Memory B cell (primary cell): ENCODE results near the gene LRRC66.

Experiments used
- ATAC-seq: fragments of 150-1000 bp; cut with Tn5 transposase; 2 replicates; pipeline ENCODE4 v1.10.0; 2021; ENCODE audit warnings: low read depth, mild to moderate bottlenecking, moderate library complexity
- DNase-seq, 2 donors: peaks; one replicate each; pipeline ENCODE4 v3.0.0; 2022; ENCODE audit warnings: low spot score in 2 of 2
- H3K27ac Mint-ChIP-seq: one replicate; pipeline ENCODE4 v1.8.0; 2022; ENCODE audit warnings: mild to moderate bottlenecking, moderate library complexity, mixed read lengths
- H3K27me3 Mint-ChIP-seq: one replicate; pipeline ENCODE4 v1.8.0; 2022; ENCODE audit warnings: mixed read lengths
- H3K36me3 Mint-ChIP-seq: one replicate; pipeline ENCODE4 v1.8.0; 2022; ENCODE audit warnings: mild to moderate bottlenecking, mixed read lengths
- H3K4me1 Mint-ChIP-seq: one replicate; pipeline ENCODE4 v1.8.0; 2022; ENCODE audit warnings: mixed read lengths
- H3K4me3 Mint-ChIP-seq: one replicate; pipeline ENCODE4 v1.8.0; 2022; ENCODE audit warnings: mild to moderate bottlenecking, moderate library complexity, mixed read lengths
- H3K9me3 Mint-ChIP-seq: one replicate; pipeline ENCODE4 v1.8.0; 2022; ENCODE audit warnings: mixed read lengths

The LRRC66 gene

DNA sequence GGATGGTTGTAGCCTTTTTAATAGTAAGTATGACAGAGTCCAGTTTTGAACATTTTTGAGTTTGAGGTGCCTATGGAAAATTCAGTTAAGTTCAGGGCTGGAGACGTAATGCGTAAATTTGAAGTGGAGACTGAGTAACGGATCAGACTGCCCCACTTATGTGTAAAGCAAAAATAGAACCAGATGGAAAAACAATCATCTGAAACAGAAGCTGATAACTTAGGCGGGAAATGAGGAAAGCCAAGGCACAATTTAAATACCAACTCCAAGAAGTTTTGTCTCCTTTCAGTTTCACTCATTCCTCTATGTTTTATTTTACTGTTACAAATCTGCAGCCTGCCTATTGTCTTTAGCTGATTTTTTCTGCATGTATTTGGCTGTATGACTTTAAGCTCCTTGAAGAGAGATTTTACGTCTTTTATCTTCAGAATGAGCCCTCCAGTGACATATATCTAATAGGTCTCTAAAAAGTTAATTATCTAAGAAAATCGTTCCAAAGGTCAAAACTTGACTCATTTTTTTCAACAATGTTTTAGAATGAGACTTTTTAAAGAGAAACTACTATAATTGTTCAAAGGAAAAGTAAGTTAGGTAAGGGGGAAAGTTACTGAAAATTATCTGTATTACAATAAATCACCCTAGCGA, 16.8 kb upstream of the LRRC66 start:
- H3K4me1 Mint-ChIP-seq: peaks cover 18% of the 10 kb centered on the region
- no peaks in the 10 kb centered on the region for H3K9me3 Mint-ChIP-seq
- peak overlapping the region; percentile 32 for H3K27ac Mint-ChIP-seq
- peaks cover 4% of the 10 kb centered on the region for H3K27me3 Mint-ChIP-seq
- H3K36me3 Mint-ChIP-seq: no peaks in the 10 kb centered on the region
- ATAC-seq (no peak), DNase-seq (no peak)
- H3K4me3 Mint-ChIP-seq: peak overlapping the region; percentile 82

DNA sequence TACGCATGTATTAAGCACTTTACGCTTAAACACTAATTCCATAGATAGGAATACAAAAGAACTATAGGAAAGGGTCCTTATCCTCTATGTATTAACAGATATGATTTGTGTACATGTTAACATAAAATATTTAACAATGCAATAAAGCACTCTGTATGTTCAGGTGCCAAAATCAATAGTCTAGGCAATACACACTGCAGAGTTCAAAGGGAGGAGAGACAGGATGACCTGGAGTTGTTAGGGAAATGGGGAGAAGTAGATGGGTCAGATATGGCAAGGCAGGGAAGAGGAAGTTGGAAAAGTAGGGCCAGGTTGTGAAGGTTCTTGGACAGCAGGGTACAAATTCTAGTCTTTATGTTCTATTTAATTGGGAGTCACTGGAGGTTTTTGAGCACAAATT, 15.0 kb upstream of the LRRC66 start:
- Mint-ChIP-seq H3K27me3 (peaks cover 2% of the 10 kb centered on the region), H3K27ac (no peak overlapping the region), H3K9me3 (no peaks in the 10 kb centered on the region), H3K36me3 (no peaks in the 10 kb centered on the region), H3K4me1 (peaks cover 20% of the 10 kb centered on the region), H3K4me3 (no peak overlapping the region)
- ATAC-seq (no peak), DNase-seq (no peak)

DNA sequence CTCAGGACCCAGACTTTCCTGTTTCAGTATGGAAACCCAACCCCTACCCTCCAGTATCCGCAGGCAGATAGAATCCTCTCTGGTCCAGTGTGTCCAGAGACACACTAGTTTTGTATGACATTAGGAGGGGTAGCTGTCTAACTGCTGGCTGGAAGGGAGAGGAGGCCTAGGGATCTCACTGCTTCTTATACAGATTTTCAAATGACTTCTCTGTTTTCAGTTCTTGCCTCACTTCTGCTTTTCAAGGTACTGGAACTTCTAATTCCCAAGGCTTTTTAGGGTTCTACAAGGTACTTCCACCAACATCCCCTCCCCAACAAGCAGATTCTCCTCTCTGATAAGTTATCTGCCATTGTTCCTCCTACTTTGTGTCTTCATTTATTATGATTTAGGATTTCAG, 11.8 kb upstream of the LRRC66 start:
- Mint-ChIP-seq H3K4me3 (no peak overlapping the region), H3K9me3 (peaks cover 1% of the 10 kb centered on the region), H3K27me3 (no peaks in the 10 kb centered on the region), H3K4me1 (peaks cover 17% of the 10 kb centered on the region), H3K27ac (no peak overlapping the region), H3K36me3 (peaks cover 7% of the 10 kb centered on the region)
- ATAC-seq: no peak
- DNase-seq: no peak

DNA sequence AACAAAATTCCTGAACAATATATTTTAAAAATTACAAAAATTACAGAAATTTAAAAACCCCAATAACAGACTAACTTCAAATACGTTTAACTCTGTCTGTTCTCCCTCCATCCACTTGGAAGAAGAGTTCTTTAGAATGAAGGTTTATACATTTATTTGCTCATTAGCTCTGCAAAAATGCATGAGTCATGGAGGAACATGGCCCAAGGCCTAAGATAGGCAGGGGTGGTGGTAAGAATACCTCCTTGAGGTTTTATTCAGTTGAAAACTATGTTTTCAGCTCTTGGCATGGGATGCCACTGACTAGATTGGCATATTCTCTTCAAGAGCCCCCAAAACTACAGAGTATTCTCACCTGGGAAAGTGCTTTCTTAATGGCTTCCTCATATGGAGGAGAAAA, 8.8 kb upstream of the LRRC66 start:
- DNase-seq: no peak
- no peak overlapping the region for H3K27ac Mint-ChIP-seq
- peaks cover 14% of the 10 kb centered on the region for H3K36me3 Mint-ChIP-seq
- H3K4me1 Mint-ChIP-seq: peaks cover 4% of the 10 kb centered on the region
- H3K9me3 Mint-ChIP-seq: peaks cover 1% of the 10 kb centered on the region
- no peaks in the 10 kb centered on the region for H3K27me3 Mint-ChIP-seq
- H3K4me3 Mint-ChIP-seq: no peak overlapping the region
- no peak for ATAC-seq

DNA sequence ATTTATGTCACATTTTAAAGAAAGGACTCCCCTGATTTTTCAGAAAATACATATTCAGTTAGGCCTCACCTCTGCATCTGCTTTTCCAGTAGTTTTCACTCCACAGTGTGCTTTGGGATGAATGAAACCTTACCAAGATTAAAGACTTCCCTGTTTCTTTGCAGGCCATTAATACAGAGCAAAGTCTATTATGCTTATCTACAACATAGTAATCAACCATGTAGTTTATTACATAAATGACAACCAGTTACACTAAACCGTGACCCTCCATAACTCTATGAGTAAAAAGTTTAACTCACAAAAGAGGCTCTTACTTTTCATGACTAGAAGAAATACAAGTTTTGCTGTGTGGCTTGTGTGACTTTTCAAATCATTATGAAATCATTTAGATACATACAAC, 2.3 kb downstream of the LRRC66 start:
- DNase-seq (no peak), ATAC-seq (no peak)
- H3K9me3 Mint-ChIP-seq: no peaks in the 10 kb centered on the region
- no peaks in the 10 kb centered on the region for H3K27me3 Mint-ChIP-seq
- H3K36me3 Mint-ChIP-seq: no peaks in the 10 kb centered on the region
- H3K4me3 Mint-ChIP-seq: no peak overlapping the region
- no peak overlapping the region for H3K27ac Mint-ChIP-seq
- no peaks in the 10 kb centered on the region for H3K4me1 Mint-ChIP-seq

DNA sequence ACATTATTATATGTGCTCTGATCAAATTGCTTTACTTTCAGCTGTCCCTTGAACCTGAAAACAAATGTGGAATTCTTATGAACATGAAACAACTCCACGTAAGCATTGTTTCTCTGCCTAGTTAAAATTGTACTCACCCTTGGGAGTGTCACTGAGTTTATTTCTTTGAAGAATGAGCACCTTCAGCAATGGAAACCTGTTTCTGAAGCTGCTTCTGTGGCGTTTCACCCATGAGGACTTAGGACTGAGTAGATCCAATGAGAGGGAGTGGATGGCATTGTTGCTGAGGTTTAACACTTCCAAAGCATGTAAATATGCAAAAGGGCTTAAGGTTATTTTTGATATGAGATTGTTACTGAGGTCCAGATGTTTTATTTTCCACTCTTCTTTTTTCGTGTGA, 3.2 kb downstream of the LRRC66 start:
- DNase-seq (no peak), ATAC-seq (no peak)
- no peaks in the 10 kb centered on the region for H3K36me3 Mint-ChIP-seq
- no peaks in the 10 kb centered on the region for H3K9me3 Mint-ChIP-seq
- H3K4me1 Mint-ChIP-seq: no peaks in the 10 kb centered on the region
- no peak overlapping the region for H3K4me3 Mint-ChIP-seq
- no peak overlapping the region for H3K27ac Mint-ChIP-seq
- H3K27me3 Mint-ChIP-seq: no peaks in the 10 kb centered on the region

DNA sequence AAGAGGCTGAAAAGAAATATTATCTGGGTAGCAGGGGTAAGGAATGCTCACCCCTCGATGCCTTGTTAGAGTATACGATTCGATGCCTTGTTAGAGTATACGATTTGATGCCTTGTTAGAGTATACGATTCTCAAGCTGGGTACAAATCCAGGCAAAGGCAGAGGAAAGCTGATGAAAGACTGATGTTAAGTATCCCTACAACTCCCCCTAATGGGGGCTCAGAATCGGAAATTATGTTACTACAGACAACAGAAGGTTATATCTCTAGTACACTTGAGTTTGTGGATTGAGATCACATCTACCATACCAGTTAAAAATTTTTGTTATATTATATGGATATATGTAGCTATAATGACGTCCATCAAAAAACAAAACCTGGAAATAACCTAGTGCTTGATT, 4.8 kb downstream of the LRRC66 start:
- Mint-ChIP-seq H3K27me3 (no peaks in the 10 kb centered on the region), H3K4me1 (no peaks in the 10 kb centered on the region), H3K9me3 (no peaks in the 10 kb centered on the region), H3K36me3 (no peaks in the 10 kb centered on the region), H3K27ac (no peak overlapping the region), H3K4me3 (no peak overlapping the region)
- no peak for DNase-seq
- ATAC-seq: no peak

DNA sequence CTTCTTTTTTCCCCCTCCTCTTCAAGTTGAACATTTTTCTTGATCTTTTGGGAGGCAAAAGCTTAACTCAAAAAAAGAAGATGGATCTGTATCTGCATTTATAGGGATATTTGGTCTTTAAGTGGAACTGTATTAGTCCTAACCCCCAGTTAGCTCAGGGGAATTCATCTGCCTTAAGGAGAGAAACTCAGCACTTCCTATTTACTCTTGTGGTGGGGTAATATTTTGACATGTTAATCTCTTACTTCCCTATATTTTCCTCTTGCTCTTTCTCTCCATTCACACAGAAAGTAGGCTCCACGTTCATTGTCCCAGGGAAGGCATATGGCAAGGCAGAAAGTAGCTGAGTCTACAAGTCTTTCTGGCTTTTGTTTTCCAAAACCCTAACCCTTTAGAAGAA, 5.3 kb downstream of the LRRC66 start:
- ATAC-seq: no peak
- no peak for DNase-seq
- Mint-ChIP-seq H3K9me3 (no peaks in the 10 kb centered on the region), H3K27me3 (no peaks in the 10 kb centered on the region), H3K36me3 (no peaks in the 10 kb centered on the region), H3K27ac (no peak overlapping the region), H3K4me1 (no peaks in the 10 kb centered on the region), H3K4me3 (no peak overlapping the region)

DNA sequence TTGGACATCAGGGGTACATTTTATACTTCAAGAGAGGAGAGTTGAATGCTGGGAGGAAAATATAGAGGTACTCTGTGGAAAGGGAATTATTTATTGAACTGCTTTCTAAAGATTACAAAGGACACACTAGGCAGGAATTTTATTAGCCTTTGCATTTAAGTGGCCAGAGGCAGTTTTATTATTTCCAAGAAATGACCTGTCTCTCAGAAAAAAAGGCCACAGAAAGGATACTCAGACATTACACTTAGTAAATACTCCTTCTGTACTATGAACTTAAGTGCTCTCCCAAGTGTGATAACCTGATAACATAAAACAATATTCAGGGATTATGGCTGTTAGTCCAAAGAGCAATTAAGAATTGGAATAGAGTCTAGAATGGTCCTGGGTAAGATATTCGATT, 7.5 kb downstream of the LRRC66 start:
- Mint-ChIP-seq H3K9me3 (no peaks in the 10 kb centered on the region), H3K4me1 (no peaks in the 10 kb centered on the region), H3K27ac (no peak overlapping the region), H3K27me3 (no peaks in the 10 kb centered on the region), H3K4me3 (no peak overlapping the region), H3K36me3 (no peaks in the 10 kb centered on the region)
- no peak for DNase-seq
- ATAC-seq: no peak

DNA sequence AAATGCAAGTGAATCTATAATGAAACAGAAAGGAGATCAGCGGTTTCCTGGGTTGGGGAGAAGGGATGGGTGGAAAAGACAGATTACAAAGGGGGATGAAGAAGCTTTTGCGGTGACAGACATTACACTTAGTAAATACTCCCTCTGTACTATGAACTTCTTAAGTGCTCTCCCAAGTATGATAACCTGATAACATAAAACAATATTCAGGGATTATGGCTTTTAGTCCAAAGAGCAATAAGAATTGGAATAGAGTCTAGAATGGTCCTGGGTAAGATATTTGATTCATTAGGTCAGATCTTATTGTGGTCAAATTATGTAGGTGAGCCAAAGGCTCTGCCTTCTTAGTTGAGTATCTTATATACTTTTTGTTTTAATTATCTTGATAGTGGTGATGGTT, 9.2 kb downstream of the LRRC66 start:
- H3K4me1 Mint-ChIP-seq: no peaks in the 10 kb centered on the region
- no peak overlapping the region for H3K4me3 Mint-ChIP-seq
- H3K27ac Mint-ChIP-seq: no peak overlapping the region
- no peaks in the 10 kb centered on the region for H3K9me3 Mint-ChIP-seq
- DNase-seq (no peak), ATAC-seq (no peak)
- no peaks in the 10 kb centered on the region for H3K27me3 Mint-ChIP-seq
- no peaks in the 10 kb centered on the region for H3K36me3 Mint-ChIP-seq

DNA sequence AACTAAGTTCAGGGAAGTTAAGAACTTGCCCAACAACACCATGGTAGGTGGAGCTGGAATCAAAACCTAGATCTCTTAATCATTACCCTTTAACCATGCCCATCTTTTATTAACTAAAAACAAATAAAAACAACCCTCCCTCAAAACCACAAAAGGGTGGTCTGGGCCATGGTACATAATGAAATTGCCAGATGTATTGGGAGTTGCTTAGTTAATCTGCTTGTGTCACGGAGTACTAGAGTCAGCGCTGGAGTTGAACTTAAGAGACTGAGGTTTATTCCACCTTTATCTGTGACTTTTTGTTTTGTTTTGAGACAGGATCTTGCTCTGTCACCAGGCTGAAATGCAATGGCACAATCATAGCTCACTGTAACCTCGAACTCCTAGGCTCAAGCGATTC, 13.3 kb downstream of the LRRC66 start:
- no peaks in the 10 kb centered on the region for H3K9me3 Mint-ChIP-seq
- H3K4me3 Mint-ChIP-seq: no peak overlapping the region
- DNase-seq (no peak), ATAC-seq (no peak)
- no peaks in the 10 kb centered on the region for H3K36me3 Mint-ChIP-seq
- H3K27me3 Mint-ChIP-seq: no peaks in the 10 kb centered on the region
- no peaks in the 10 kb centered on the region for H3K4me1 Mint-ChIP-seq
- no peak overlapping the region for H3K27ac Mint-ChIP-seq

DNA sequence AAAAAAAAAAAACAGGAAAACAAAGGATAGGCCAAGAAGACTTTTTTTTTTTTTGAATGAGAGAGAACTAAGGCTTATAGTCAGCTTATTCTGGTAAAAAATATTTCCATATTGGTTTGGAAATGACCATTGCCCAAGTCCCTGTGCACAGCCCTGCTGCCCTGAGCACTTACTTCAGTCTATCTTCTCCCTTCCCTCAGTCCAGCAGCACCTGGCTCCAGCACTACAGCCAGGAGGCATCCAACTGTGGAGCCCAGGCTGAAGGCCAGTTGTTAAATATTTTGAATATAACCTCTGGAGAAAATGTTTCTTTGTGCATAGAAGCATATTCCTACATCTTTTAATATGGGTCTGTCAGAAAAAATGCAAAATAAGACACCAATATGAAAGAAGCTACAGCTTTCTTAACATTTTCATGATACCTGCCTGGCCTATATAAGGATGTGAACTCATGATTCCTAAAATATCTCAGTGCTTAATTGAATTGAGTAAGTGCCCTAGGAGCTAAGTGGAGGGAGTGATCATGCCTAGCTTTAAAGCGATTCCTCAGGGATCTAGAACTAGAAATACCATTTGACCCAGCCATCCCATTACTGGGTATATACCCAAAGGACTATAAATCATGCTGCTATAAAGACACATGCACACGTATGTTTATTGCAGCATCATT, 14.4 kb downstream of the LRRC66 start:
- H3K27ac Mint-ChIP-seq: no peak overlapping the region
- no peaks in the 10 kb centered on the region for H3K27me3 Mint-ChIP-seq
- no peak overlapping the region for H3K4me3 Mint-ChIP-seq
- H3K4me1 Mint-ChIP-seq: no peaks in the 10 kb centered on the region
- no peak for DNase-seq
- H3K9me3 Mint-ChIP-seq: no peaks in the 10 kb centered on the region
- no peak for ATAC-seq
- no peaks in the 10 kb centered on the region for H3K36me3 Mint-ChIP-seq

DNA sequence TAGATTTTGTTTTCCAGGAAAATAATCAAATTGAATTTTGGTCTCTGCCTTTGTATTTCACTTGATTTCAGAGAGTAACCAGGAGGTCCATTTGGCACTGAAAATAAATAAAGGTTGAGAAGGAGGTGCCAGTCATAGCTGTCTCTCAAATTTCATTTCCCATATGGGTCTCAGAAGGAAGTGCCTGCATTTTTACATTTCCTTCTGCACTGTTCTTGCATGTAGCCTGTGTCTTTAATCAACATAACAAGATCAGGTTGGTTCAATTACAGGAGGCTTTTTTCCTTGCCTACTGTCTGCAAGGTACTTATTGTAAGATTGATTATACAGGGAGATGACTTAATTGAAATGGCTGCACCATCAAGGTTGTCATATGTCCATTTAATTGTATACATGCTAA, 15.7 kb downstream of the LRRC66 start:
- H3K4me1 Mint-ChIP-seq: no peaks in the 10 kb centered on the region

DNA sequence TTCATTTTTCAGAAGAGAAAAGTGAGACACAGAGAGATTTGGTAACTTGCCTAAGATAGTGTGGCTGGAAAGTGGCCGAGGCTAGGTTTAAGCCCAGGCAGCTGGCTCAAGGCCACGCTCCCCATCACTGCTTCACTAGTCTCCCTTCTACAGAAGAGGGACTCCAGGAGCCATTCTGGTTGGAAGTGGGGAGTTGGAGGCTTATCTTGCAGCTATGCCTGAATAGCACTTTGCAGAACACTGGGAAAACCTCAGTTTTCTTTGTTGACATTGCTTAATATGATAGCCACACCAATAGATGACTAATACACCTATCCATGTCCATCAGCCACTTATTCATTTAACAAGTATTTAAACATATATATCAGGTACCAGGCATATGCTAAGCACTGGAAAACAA, 18.5 kb downstream of the LRRC66 start:
- Mint-ChIP-seq H3K27me3 (no peaks in the 10 kb centered on the region), H3K9me3 (no peaks in the 10 kb centered on the region), H3K27ac (no peak overlapping the region), H3K4me1 (no peaks in the 10 kb centered on the region), H3K36me3 (no peaks in the 10 kb centered on the region), H3K4me3 (no peak overlapping the region)
- ATAC-seq: no peak
- DNase-seq: no peak

More for the DNA sequence above, 15.7 kb downstream of the LRRC66 start:
- no peak overlapping the region for H3K4me3 Mint-ChIP-seq
- no peaks in the 10 kb centered on the region for H3K27me3 Mint-ChIP-seq
- no peak for DNase-seq
- H3K9me3 Mint-ChIP-seq: no peaks in the 10 kb centered on the region
- no peak for ATAC-seq
- no peak overlapping the region for H3K27ac Mint-ChIP-seq
- no peaks in the 10 kb centered on the region for H3K36me3 Mint-ChIP-seq

DNA sequence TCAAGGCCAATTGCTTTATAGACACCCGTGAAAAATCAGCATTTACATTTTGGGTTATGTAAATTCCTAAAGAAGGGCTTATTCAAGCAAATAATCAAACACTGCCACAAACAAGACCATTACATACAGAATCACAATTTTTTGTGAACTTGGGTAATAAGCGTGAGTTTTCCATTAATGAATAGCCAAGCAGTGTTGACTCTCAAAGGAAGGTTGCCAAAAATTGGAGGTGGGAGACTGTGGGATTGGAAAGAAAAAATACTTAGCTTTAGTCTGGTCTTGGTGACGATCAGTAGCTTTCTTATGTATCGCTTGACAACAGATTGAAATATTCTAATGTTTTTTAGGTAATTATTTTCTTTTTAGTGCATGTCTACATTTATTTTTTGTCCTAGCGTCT, 20.9 kb downstream of the LRRC66 start:
- Mint-ChIP-seq H3K36me3 (no peaks in the 10 kb centered on the region), H3K4me3 (no peak overlapping the region), H3K27ac (no peak overlapping the region), H3K9me3 (no peaks in the 10 kb centered on the region), H3K4me1 (no peaks in the 10 kb centered on the region), H3K27me3 (no peaks in the 10 kb centered on the region)
- ATAC-seq (no peak), DNase-seq (no peak)
